GM20000 (cell line): ENCODE results near the gene CCDC3.
"Not testable (repeated sequence)": the region's sequence is repeated elsewhere in the genome, so short reads cannot be mapped to it uniquely, and the experiment has no call there.

Source experiments
- DNase-seq: peaks from one replicate; pipeline ENCODE4 v3.0.0; 2012; ENCODE audit warnings: low spot score
- TF ChIP-seq, protein P1 (sequence below): IDR thresholded peaks from 2 replicates; pipeline ENCODE4 v1.5.1; 2012; ENCODE audit warnings: mild to moderate bottlenecking, control low read depth; ENCODE audit errors: extremely low read depth, missing control alignments

Gene CCDC3

DNA sequence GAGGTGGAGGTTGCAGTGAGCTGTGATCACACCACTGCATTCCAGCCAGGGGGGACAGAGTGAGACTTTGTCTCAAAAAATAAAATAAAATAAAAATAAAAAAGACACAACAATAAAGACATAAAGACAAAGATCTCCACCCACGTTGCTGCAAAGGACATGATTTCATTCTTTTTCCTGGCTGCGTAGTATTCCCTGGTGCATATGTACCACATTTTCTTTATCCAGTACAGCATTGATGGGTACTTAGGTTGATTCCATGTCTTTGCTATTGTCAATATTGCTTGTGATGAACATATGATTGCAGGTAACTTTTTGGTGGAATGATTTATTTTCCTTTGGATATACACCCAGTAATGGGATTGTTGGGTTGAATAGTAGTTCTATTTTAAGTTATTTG is 42.0 kb upstream of the CCDC3 start:
- DNase-seq, result no peak
- TF ChIP-seq, protein P1, sequence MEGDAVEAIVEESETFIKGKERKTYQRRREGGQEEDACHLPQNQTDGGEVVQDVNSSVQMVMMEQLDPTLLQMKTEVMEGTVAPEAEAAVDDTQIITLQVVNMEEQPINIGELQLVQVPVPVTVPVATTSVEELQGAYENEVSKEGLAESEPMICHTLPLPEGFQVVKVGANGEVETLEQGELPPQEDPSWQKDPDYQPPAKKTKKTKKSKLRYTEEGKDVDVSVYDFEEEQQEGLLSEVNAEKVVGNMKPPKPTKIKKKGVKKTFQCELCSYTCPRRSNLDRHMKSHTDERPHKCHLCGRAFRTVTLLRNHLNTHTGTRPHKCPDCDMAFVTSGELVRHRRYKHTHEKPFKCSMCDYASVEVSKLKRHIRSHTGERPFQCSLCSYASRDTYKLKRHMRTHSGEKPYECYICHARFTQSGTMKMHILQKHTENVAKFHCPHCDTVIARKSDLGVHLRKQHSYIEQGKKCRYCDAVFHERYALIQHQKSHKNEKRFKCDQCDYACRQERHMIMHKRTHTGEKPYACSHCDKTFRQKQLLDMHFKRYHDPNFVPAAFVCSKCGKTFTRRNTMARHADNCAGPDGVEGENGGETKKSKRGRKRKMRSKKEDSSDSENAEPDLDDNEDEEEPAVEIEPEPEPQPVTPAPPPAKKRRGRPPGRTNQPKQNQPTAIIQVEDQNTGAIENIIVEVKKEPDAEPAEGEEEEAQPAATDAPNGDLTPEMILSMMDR, result no peak

DNA sequence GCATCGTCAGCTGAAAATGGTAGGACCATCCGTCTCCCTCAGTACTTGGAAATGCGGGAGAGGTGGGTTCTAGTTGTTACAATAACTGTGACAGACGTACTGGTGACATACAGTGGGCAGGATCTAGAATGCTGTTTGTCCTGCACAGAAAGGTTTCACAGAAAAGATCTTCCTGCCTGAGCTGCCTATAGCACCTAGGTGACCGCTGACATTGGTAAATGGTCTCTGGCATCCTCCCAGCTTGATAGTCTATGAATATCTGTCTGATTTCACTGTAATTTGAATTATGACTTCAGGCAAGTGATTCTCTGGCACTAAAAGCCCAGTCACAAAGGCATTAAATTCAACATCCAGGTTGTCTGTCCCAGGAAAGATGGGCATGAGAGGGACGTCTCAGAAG is 38.2 kb upstream of the CCDC3 start:
- TF ChIP-seq, protein P1, result no peak
- DNase-seq, result no peak

DNA sequence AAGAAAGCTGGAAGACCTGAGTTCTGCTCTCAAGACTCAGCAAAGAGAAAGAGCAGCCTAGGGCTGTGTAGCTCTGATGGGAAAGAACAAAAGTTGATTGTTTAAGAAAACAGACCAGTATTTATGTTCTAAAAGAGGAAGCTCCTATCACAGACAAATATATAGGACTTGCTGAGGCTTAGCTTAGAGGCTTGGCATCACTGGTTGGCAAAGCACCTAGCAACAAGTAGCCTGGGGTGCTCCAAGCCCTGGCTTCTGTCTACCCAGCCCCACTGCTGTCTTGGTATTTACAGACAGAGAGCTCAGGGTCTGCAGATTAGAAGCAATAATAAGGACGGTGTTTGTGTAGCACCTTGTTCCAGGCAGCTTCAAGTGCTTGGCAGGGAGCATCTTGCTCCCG is 36.9 kb upstream of the CCDC3 start:
- no peak for DNase-seq
- TF ChIP-seq, protein P1, result no peak

DNA sequence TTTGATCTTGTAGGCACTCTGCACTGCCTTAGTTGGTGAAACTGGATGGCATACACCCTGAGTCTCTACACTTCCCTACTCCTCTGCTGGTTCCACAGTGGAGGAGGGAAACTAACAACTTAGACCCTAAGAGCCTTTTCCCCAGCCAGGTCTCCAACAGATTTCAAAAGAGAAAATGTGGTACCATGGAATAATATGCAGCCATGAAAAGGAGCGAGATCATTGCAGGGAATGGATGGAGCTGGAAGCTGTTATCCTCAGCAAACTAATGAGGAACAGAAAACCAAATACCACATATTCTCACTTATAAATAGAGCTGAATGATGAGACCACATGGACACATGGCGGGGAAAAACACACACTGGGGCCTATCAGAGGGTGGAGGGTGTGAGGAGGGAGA is 36.3 kb upstream of the CCDC3 start:
- DNase-seq, result no peak
- TF ChIP-seq, protein P1, result no peak

DNA sequence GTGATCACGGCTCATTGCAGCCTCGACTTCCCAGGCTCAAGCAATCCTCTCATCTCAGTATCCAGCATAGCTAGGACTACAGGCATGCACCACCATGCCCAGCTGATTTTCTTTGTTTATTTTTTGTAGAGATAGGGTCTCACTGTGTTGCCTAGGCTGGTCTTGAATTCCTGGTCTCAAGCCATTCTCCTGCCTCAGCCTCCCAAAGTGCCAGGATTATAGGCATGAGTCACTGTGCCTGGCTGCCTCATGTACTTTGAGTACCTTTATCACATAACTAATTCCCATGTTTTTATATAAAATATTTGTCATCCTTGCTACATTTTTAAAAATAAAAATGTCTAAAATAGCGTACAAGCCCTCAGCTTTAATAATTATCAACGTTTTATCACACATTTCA is 35.3 kb upstream of the CCDC3 start:
- no peak for DNase-seq
- TF ChIP-seq, protein P1, result no peak

DNA sequence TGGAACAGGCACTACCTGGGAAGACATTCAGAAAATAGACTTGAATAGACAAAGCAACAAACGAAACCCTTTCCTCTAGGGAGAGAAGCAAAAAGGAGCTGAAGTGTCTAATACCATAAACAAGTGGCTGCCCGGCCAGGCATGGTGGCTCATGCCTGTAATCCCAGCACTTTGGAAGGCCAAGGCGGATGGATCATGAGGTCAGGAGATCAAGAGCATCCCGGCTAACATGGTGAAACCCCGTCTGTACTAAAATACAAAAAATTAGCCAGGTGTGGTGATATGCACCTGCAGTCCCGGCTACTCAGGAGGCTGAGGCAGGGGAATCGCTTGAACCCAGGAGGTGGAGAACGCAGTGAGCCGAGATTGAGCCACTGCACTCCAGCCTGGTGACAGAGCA is 34.2 kb upstream of the CCDC3 start:
- not testable (repeated sequence) for DNase-seq

DNA sequence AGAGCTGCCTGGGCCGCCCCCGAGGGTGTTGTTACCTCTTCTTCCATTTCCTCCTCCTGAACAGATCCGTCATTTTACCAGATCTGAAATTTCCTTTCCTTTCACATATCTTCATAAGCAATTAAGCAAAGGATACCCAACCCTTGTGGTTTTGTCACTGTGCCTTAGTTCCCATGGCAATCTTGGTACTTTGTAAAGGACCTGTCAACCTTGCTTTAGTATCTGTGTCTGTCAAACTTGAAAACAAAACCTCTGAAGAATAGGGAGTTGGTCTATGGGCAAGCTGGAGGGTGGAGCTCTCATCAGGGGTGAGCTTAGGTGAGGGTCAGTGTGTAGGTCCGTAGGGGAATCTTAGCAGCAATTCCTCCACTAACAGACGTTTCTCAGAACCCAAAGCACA is 25.4 kb upstream of the CCDC3 start:
- TF ChIP-seq, protein P1, result no peak
- DNase-seq, result no peak

DNA sequence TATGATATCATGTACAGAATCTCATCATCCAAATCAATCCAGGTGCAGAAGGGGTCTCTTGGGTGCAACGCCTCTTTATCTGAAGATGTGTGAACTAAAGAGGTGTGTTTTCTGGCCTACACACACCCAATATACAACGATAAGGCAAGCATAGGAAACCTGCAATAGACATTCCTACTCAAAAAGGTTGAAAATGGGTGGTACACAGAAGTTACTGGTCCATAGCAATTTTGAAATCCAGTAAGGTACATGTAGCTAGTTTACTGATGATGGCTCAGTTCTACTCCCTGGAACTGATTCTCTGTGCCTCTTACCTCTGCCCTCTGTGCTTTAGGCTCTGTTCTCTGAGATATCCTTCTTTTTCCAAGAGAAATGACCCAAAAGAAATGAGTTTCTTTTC is 22.2 kb upstream of the CCDC3 start:
- TF ChIP-seq, protein P1, result no peak
- DNase-seq, result no peak
